GM12892 (cell line): Measurements from ENCODE around the gene SNX25.
A peak's percentile ranks its signal among the peaks of the same experiment; 100 is the strongest.
"Not testable (repeated sequence)": the region's sequence is repeated elsewhere in the genome, so short reads cannot be mapped to it uniquely, and the experiment has no call there.

ENCODE experiments used
- DNase-seq: peaks from one replicate; pipeline ENCODE4 v3.0.0; 2011; ENCODE audit not compliant: insufficient read length
- FAIRE-seq: peaks from 2 replicates; lab custom pipeline; 2011; peaks lifted over from hg19 to GRCh38; lab: Jason Lieb, UNC
- POLR2A ChIP-seq: IDR thresholded peaks from 2 replicates; pipeline ENCODE4 v1.6.1; 2011; ENCODE audit warnings: low read depth, low read length, control low read depth
- POLR2AphosphoS5 ChIP-seq: IDR thresholded peaks from 2 replicates; pipeline ENCODE4 v1.6.1; 2011; ENCODE audit warnings: low read depth, low read length, control low read depth
- TAF1 ChIP-seq: IDR thresholded peaks from 2 replicates; pipeline ENCODE4 v1.6.1; 2011; ENCODE audit warnings: low read depth, mild to moderate bottlenecking, control low read depth, low read length, borderline replicate concordance

Gene SNX25

GRCh38 chr4:185304541-185304940, 95.1 kb downstream of the SNX25 start:
- DNase-seq (no peak), FAIRE-seq (no peak)
- no peak for TF ChIP-seq POLR2A
- TF ChIP-seq TAF1, result no peak
- no peak for TF ChIP-seq POLR2AphosphoS5

GRCh38 chr4:185304944-185305690, 95.7 kb downstream of the SNX25 start:
- TF ChIP-seq TAF1 (no peak), POLR2A (0 out of 2 replicates have a peak, but pooled peaks have one; percentile 44), POLR2AphosphoS5 (peak; percentile 58; the same call in 1 of the 2 replicates)
- peak; percentile 85 for FAIRE-seq
- DNase-seq, result no peak

GRCh38 chr4:185305979-185306442, 96.6 kb downstream of the SNX25 start:
- TF ChIP-seq POLR2AphosphoS5, result no peak
- TF ChIP-seq POLR2A, result no peak
- no peak for TF ChIP-seq TAF1
- no peak for DNase-seq
- peak; percentile 80 for FAIRE-seq

- DNase-seq (peak; percentile 25), FAIRE-seq (peak; percentile 96)
- TF ChIP-seq POLR2AphosphoS5, result no peak
- no peak for TF ChIP-seq TAF1
- TF ChIP-seq POLR2A, result no peak
These were observed 97.9 kb downstream of the SNX25 start for GRCh38 chr4:185307136-185307950.

GRCh38 chr4:185309770-185310169, 100.4 kb downstream of the SNX25 start:
- FAIRE-seq (no peak), DNase-seq (no peak)
- TF ChIP-seq POLR2A (peak; percentile 34; the same call in 1 of the 2 replicates), TAF1 (no peak; the same call in 1 of the 2 replicates), POLR2AphosphoS5 (peak; percentile 60; the same call in 1 of the 2 replicates)

- DNase-seq, result no peak
- TF ChIP-seq POLR2AphosphoS5 (peak; percentile 33; the same call in 1 of the 2 replicates), POLR2A (peak; percentile 35; the same call in 1 of the 2 replicates), TAF1 (no peak)
- FAIRE-seq, result peak; percentile 96
These were observed 101.9 kb downstream of the SNX25 start for GRCh38 chr4:185311113-185311888.

- no peak for FAIRE-seq
- TF ChIP-seq POLR2A (no peak), TAF1 (no peak), POLR2AphosphoS5 (no peak)
- DNase-seq, result no peak
These were observed 103.3 kb downstream of the SNX25 start for GRCh38 chr4:185312699-185313098.

GRCh38 chr4:185317462-185317861, 108.1 kb downstream of the SNX25 start:
- peak; percentile 63 for FAIRE-seq

GRCh38 chr4:185317880-185318279, 108.5 kb downstream of the SNX25 start:
- FAIRE-seq, result no peak
- TF ChIP-seq TAF1, result no peak
- TF ChIP-seq POLR2AphosphoS5, result no peak
- TF ChIP-seq POLR2A, result no peak
- no peak for DNase-seq

More at GRCh38 chr4:185317462-185317861, 108.1 kb downstream of the SNX25 start:
- DNase-seq, result not testable (repeated sequence)

GRCh38 chr4:185318679-185319078, 109.3 kb downstream of the SNX25 start:
- DNase-seq (no peak), FAIRE-seq (peak; percentile 5)
- TF ChIP-seq POLR2A (no peak), POLR2AphosphoS5 (no peak), TAF1 (no peak)

GRCh38 chr4:185322803-185323202, 113.4 kb downstream of the SNX25 start:
- DNase-seq (no peak), FAIRE-seq (no peak)
- no peak for TF ChIP-seq POLR2A
- TF ChIP-seq TAF1, result no peak
- TF ChIP-seq POLR2AphosphoS5, result no peak

GRCh38 chr4:185323606-185324005, 114.2 kb downstream of the SNX25 start:
- TF ChIP-seq TAF1, result no peak
- no peak for TF ChIP-seq POLR2A
- TF ChIP-seq POLR2AphosphoS5, result no peak
- DNase-seq, result no peak
- no peak for FAIRE-seq

GRCh38 chr4:185324361-185324760, 115.0 kb downstream of the SNX25 start:
- FAIRE-seq, DNase-seq: not testable (repeated sequence)

- not testable (repeated sequence) for DNase-seq, FAIRE-seq
These were observed 116.3 kb downstream of the SNX25 start for GRCh38 chr4:185325721-185326120.
